ENCODE data around the gene ARID1B. TPM values are rescaled to one million over a fixed set of nuclear protein-coding genes. Genes with fewer than 3 reads are reported as not detected.

The ARID1B gene
- total and polyA plus RNA-seq, 9 of the 15 experiments (the other 6 are each of a cell fraction or from before 2014, with no cell fraction given), result 12.5 to 50.5 (median 25.8) TPM

DNA sequence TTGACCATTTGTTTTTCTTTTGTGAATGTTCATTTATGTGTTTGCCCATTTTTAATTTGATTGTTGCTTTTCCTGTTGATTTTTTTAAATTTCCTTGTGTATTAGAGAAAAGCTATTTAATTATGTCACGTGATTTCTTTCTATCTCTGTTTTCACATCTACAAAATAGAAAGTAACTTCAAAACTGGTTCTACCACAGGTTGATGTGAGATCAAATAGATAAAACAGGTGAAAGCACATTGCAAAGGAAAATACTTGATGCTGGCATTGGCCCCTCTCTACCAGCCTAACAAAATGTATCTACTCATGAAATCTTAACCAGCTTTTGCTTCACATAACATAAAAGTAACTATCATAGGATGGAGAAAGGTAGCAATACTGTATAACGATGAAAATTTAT, 416.9 kb downstream of the ARID1B start:
- BruUV-seq (replicated peaks), result no TSS peak
- CTCF ChIA-PET (ENCODE audit: low intra/inter-chr PET ratio), result no interaction called here
- DNase-seq (ENCODE audit: extremely low read depth in 1 of 4, low spot score in 3 of 4), result no peak
- intact Hi-C loops (cut with micrococcal nuclease), result no loop called here
- FAIRE-seq, result peak; percentile 19
- no peaks in the 10 kb centered on the region for H3K4me1 ChIP-seq (replicated peaks in 1 of 2; ENCODE audit: control insufficient read depth in 2 of 2, insufficient read depth in 2 of 2, low read length in 2 of 2)
- H3K4me2 ChIP-seq (ENCODE audit: insufficient read depth, low read length), result no peak overlapping the region
- H3K9ac ChIP-seq (ENCODE audit: insufficient read depth in 1 of 2, low read depth in 2 of 2, low read length in 2 of 2), result no peak overlapping the region
- no peaks in the 10 kb centered on the region for H4K20me1 ChIP-seq (replicated peaks; ENCODE audit: control insufficient read depth, insufficient read depth, low read length)
- no peak overlapping the region for H2AFZ ChIP-seq (ENCODE audit: low read depth, low read length)
- peaks cover 64% of the 10 kb centered on the region for H3K36me3 ChIP-seq (ENCODE audit: control insufficient read depth, insufficient read depth, low read length)
- TF ChIP-seq, protein P1, sequence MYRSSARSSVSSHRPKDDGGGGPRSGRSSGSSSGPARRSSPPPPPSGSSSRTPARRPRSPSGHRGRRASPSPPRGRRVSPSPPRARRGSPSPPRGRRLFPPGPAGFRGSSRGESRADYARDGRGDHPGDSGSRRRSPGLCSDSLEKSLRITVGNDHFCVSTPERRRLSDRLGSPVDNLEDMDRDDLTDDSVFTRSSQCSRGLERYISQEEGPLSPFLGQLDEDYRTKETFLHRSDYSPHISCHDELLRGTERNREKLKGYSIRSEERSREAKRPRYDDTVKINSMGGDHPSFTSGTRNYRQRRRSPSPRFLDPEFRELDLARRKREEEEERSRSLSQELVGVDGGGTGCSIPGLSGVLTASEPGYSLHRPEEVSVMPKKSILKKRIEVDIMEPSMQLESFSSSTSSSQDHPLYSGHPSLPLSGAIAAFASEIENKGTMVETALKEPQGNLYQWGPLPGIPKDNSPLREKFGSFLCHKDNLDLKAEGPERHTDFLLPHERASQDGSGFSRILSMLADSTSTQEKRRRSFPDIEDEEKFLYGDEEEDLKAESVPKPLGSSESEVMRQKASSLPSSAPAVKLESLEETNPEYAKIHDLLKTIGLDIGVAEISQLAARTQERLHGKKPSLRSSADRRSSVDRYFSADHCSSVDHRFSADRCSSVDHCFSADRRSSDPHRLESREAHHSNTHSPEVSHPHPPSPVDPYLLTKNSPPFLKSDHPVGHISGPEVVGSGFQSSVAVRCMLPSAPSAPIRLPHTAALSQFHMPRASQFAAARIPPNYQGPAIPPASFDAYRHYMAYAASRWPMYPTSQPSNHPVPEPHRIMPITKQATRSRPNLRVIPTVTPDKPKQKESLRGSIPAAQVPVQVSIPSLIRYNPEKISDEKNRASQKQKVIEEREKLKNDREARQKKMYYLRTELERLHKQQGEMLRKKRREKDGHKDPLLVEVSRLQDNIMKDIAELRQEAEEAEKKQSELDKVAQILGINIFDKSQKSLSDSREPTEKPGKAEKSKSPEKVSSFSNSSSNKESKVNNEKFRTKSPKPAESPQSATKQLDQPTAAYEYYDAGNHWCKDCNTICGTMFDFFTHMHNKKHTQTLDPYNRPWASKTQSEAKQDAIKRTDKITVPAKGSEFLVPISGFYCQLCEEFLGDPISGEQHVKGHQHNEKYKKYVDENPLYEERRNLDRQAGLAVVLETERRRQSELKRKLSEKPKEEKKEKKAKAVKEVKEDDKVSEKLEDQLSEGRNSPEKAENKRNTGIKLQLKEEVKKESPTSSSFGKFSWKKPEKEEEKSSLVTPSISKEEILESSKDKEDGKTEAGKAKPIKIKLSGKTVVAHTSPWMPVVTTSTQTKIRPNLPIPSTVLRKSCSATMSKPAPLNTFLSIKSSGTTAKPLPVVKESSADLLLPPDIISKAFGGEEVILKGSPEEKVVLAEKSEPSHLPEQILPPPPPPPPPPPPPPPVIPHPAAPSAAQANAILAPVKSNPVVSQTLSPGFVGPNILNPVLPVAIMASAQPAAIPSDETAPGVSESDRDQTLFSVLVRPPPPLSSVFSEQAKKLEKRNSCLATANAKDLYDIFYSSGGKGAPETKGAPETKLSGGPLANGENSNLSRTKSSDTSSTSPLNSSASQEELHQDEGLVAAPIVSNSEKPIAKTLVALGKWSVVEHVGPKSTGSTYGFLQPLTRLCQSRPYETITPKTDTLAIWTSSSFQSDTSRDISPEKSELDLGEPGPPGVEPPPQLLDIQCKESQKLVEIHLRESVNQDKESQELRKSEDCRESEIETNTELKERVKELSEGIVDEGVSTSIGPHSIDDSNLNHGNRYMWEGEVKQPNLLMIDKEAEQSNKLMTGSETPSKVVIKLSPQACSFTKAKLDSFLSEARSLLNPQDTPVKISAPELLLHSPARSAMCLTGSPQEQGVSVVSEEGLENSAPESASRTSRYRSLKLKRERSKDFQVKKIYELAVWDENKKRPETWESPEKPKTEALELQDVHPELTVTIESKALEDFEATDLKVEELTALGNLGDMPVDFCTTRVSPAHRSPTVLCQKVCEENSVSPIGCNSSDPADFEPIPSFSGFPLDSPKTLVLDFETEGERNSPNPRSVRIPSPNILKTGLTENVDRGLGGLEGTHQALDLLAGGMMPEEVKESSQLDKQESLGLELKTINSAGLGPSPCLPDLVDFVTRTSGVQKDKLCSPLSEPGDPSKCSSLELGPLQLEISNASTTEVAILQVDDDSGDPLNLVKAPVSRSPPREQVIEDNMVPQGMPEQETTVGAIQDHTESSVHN (IDR thresholded peaks at IDR 0.05; ENCODE audit: borderline replicate concordance in 1 of 2, low read depth in 1 of 2), result no peak
- no peak for TF ChIP-seq RHOXF2B (CRISPR knock-in tag; conservative IDR thresholded peaks at IDR 0.05)
- no peak for TF ChIP-seq KLF1 (tag; IDR thresholded peaks at IDR 0.05)
- no peak for TF ChIP-seq ZNF76 (CRISPR knock-in tag; IDR thresholded peaks at IDR 0.05; ENCODE audit: borderline replicate concordance)
- TF ChIP-seq ZSCAN29 (IDR thresholded peaks at IDR 0.05), result no peak
- TF ChIP-seq ILK (tag; IDR thresholded peaks at IDR 0.05; ENCODE audit: borderline replicate concordance, low read depth), result no peak
- TF ChIP-seq, protein P2, sequence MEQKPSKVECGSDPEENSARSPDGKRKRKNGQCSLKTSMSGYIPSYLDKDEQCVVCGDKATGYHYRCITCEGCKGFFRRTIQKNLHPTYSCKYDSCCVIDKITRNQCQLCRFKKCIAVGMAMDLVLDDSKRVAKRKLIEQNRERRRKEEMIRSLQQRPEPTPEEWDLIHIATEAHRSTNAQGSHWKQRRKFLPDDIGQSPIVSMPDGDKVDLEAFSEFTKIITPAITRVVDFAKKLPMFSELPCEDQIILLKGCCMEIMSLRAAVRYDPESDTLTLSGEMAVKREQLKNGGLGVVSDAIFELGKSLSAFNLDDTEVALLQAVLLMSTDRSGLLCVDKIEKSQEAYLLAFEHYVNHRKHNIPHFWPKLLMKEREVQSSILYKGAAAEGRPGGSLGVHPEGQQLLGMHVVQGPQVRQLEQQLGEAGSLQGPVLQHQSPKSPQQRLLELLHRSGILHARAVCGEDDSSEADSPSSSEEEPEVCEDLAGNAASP (IDR thresholded peaks at IDR 0.05), result no peak
- TF ChIP-seq ZFP30 (CRISPR knock-in tag; IDR thresholded peaks at IDR 0.05; ENCODE audit: borderline replicate concordance), result no peak
- TF ChIP-seq SIRT6 (IDR thresholded peaks at IDR 0.05; ENCODE audit: low read depth, low read length), result no peak
- TF ChIP-seq FOXK2 (conservative IDR thresholded peaks at IDR 0.05 in 1 of 2, IDR thresholded peaks at IDR 0.05 in 1 of 2; ENCODE audit: low read depth in 2 of 2), result no peak
- no peak for TF ChIP-seq TAF9B (IDR thresholded peaks at IDR 0.05; ENCODE audit: partially characterized antibody)
- H3K27me3 ChIP-seq (ENCODE audit: control insufficient read depth in 2 of 2, insufficient read depth in 2 of 2, low read length in 2 of 2), result no peaks in the 10 kb centered on the region
- in situ Hi-C loops (cut with MboI), result loop anchor here (25.0 kb wide), 1 partner anchor 1882 kb away; the partner anchor contains the start of gene TFB1M
- 93% methylated on average over 2 of the region's 2 CpGs for WGBS (ENCODE audit: insufficient coverage, low coverage, missing lambda C conversion rate)
- no peaks in the 10 kb centered on the region for H3K9me3 ChIP-seq (replicated peaks; ENCODE audit: control insufficient read depth, insufficient read depth, low read depth, low read length)
- no peak overlapping the region for H3K27ac ChIP-seq (ENCODE audit: extremely low read depth, low read depth, low read length)
- no peak overlapping the region for H3K4me3 ChIP-seq
- no peaks in the 10 kb centered on the region for H3K79me2 ChIP-seq (ENCODE audit: control insufficient read depth, insufficient read depth, low read length)
- POLR2A ChIA-PET, result interaction anchor here (1.2 to 1.3 kb wide), 3 partner anchors 10 to 199 kb away, joined by 3 to 7 read pairs (median 4); no protein-coding TSS in a partner anchor
- no peak for ATAC-seq
- H3K9me1 ChIP-seq (ENCODE audit: control insufficient read depth, insufficient read depth, low read length), result peaks cover 8% of the 10 kb centered on the region
